HEK293 (cell line): ENCODE results near the gene ZNRF1.

Experiments used
- BCL11A ChIP-seq: fragments of 450-650 bp; formaldehyde crosslinking; IDR thresholded peaks from 2 replicates; pipeline ENCODE4 v1.5.1; 2016; ENCODE audit warnings: low read depth, missing biosample characterization, missing genetic modification characterization
- KLF9 ChIP-seq: fragments of 450-650 bp; formaldehyde crosslinking; IDR thresholded peaks from 2 replicates; pipeline ENCODE4 v1.5.1; 2016; ENCODE audit warnings: missing biosample characterization, missing genetic modification characterization, low read depth
- TCF7L2 ChIP-seq: IDR thresholded peaks from 2 replicates; pipeline ENCODE4 v1.6.1; 2011; ENCODE audit warnings: low read depth, mild to moderate bottlenecking, inconsistent platforms, low read length, moderate library complexity, borderline replicate concordance
- ZBTB8A ChIP-seq: fragments of 450-650 bp; formaldehyde crosslinking; IDR thresholded peaks from 2 replicates; pipeline ENCODE4 v1.5.1; 2016; ENCODE audit warnings: missing biosample characterization, missing genetic modification characterization
- ZNF174 ChIP-seq: fragments of 450-650 bp; formaldehyde crosslinking; IDR thresholded peaks from 2 replicates; pipeline ENCODE4 v1.5.0; 2017; ENCODE audit warnings: missing biosample characterization, mild to moderate bottlenecking, missing genetic modification characterization
- ZNF23 ChIP-seq: fragments of 450-650 bp; formaldehyde crosslinking; IDR thresholded peaks from 2 replicates; pipeline ENCODE4 v1.5.1; 2016; ENCODE audit warnings: missing biosample characterization, missing genetic modification characterization, borderline replicate concordance
- ZNF24 ChIP-seq: fragments of 450-650 bp; formaldehyde crosslinking; IDR thresholded peaks from 2 replicates; pipeline ENCODE4 v1.5.1; 2016; ENCODE audit warnings: missing biosample characterization, missing genetic modification characterization
- ZNF302 ChIP-seq: fragments of 450-650 bp; formaldehyde crosslinking; IDR thresholded peaks from 2 replicates; pipeline ENCODE4 v1.5.1; 2016; ENCODE audit warnings: missing biosample characterization, missing genetic modification characterization, low read depth
- ZNF311 ChIP-seq: fragments of 450-650 bp; formaldehyde crosslinking; IDR thresholded peaks from 2 replicates; pipeline ENCODE4 v1.5.1; 2017; ENCODE audit warnings: missing biosample characterization, missing genetic modification characterization, borderline replicate concordance
- TF ChIP-seq, protein P1 (sequence below): fragments of 450-650 bp; formaldehyde crosslinking; IDR thresholded peaks from 2 replicates; pipeline ENCODE4 v1.5.1; 2016; ENCODE audit warnings: missing biosample characterization, missing genetic modification characterization
- TF ChIP-seq, protein P2 (sequence below): fragments of 450-650 bp; formaldehyde crosslinking; IDR thresholded peaks from 2 replicates; pipeline ENCODE4 v1.5.1; 2017; ENCODE audit warnings: missing biosample characterization, missing genetic modification characterization
- TF ChIP-seq, protein P3 (sequence below): fragments of 450-650 bp; formaldehyde crosslinking; IDR thresholded peaks from 2 replicates; pipeline ENCODE4 v1.5.1; 2016; ENCODE audit warnings: missing biosample characterization, missing genetic modification characterization
- TF ChIP-seq, protein P4 (sequence below): fragments of 450-650 bp; formaldehyde crosslinking; IDR thresholded peaks from 2 replicates; pipeline ENCODE4 v1.5.1; 2016; ENCODE audit warnings: missing biosample characterization, missing genetic modification characterization

DNA sequence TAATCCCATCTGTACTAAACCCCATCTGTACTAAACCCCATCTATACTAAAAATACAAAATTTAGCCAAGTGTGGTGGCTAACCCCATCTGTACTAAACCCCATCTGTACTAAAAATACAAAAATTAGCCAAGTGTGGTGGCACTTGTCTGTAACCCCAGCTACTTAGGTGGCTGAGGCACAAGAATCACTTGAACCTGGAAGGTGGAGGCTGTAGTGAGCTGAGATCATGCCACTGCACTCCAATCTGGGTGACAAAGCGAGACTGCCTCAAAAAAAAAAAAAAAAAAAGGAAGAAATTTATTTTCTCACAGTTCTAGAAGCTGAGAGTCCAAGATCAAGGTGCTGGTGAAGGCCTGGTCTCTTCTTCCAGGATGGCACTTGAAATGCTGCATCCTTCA, 161.6 kb downstream of the ZNRF1 start:
- TF ChIP-seq KLF9 (no peak), ZNF311 (tag by site-specific recombination) (no peak), ZNF302 (tag by site-specific recombination) (no peak), ZNF24 (tag by site-specific recombination) (no peak), ZBTB8A (tag by site-specific recombination) (no peak), BCL11A (no peak), ZNF23 (tag by site-specific recombination) (no peak), TCF7L2 (no peak), ZNF174 (tag by site-specific recombination) (no peak)
- TF ChIP-seq, protein P1, sequence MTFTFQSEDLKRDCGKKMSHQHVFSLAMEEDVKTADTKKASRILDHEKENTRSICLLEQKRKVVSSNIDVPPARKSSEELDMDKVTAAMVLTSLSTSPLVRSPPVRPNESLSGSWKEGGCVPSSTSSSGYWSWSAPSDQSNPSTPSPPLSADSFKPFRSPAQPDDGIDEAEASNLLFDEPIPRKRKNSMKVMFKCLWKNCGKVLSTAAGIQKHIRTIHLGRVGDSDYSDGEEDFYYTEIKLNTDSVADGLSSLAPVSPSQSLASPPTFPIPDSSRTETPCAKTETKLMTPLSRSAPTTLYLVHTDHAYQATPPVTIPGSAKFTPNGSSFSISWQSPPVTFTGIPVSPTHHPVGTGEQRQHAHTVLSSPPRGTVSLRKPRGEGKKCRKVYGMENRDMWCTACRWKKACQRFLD (tag by site-specific recombination): no peak
- TF ChIP-seq, protein P2, sequence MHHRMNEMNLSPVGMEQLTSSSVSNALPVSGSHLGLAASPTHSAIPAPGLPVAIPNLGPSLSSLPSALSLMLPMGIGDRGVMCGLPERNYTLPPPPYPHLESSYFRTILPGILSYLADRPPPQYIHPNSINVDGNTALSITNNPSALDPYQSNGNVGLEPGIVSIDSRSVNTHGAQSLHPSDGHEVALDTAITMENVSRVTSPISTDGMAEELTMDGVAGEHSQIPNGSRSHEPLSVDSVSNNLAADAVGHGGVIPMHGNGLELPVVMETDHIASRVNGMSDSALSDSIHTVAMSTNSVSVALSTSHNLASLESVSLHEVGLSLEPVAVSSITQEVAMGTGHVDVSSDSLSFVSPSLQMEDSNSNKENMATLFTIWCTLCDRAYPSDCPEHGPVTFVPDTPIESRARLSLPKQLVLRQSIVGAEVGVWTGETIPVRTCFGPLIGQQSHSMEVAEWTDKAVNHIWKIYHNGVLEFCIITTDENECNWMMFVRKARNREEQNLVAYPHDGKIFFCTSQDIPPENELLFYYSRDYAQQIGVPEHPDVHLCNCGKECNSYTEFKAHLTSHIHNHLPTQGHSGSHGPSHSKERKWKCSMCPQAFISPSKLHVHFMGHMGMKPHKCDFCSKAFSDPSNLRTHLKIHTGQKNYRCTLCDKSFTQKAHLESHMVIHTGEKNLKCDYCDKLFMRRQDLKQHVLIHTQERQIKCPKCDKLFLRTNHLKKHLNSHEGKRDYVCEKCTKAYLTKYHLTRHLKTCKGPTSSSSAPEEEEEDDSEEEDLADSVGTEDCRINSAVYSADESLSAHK (tag by site-specific recombination): no peak
- TF ChIP-seq, protein P3, sequence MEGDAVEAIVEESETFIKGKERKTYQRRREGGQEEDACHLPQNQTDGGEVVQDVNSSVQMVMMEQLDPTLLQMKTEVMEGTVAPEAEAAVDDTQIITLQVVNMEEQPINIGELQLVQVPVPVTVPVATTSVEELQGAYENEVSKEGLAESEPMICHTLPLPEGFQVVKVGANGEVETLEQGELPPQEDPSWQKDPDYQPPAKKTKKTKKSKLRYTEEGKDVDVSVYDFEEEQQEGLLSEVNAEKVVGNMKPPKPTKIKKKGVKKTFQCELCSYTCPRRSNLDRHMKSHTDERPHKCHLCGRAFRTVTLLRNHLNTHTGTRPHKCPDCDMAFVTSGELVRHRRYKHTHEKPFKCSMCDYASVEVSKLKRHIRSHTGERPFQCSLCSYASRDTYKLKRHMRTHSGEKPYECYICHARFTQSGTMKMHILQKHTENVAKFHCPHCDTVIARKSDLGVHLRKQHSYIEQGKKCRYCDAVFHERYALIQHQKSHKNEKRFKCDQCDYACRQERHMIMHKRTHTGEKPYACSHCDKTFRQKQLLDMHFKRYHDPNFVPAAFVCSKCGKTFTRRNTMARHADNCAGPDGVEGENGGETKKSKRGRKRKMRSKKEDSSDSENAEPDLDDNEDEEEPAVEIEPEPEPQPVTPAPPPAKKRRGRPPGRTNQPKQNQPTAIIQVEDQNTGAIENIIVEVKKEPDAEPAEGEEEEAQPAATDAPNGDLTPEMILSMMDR (tag by site-specific recombination): no peak
- TF ChIP-seq, protein P4, sequence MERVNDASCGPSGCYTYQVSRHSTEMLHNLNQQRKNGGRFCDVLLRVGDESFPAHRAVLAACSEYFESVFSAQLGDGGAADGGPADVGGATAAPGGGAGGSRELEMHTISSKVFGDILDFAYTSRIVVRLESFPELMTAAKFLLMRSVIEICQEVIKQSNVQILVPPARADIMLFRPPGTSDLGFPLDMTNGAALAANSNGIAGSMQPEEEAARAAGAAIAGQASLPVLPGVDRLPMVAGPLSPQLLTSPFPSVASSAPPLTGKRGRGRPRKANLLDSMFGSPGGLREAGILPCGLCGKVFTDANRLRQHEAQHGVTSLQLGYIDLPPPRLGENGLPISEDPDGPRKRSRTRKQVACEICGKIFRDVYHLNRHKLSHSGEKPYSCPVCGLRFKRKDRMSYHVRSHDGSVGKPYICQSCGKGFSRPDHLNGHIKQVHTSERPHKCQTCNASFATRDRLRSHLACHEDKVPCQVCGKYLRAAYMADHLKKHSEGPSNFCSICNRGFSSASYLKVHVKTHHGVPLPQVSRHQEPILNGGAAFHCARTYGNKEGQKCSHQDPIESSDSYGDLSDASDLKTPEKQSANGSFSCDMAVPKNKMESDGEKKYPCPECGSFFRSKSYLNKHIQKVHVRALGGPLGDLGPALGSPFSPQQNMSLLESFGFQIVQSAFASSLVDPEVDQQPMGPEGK (tag by site-specific recombination): no peak
